ENCODE results near the gene PRCC.
"Not testable (repeated sequence)": the region's sequence is repeated elsewhere in the genome, so short reads cannot be mapped to it uniquely, and the experiment has no call there.

Gene PRCC

GRCh38 chr1:156745881-156746280 is 21.5 kb upstream of the PRCC start:
- DNase-seq: no peak

- peak; percentile 48 for DNase-seq
These were observed 21.0 kb upstream of the PRCC start for GRCh38 chr1:156746406-156746727.

GRCh38 chr1:156746728-156747631 is 20.4 kb upstream of the PRCC start:
- peak; percentile 55 for DNase-seq

GRCh38 chr1:156747742-156748669 is 19.3 kb upstream of the PRCC start:
- no peak for DNase-seq

GRCh38 chr1:156748670-156749418 is 18.5 kb upstream of the PRCC start:
- no peak for DNase-seq

GRCh38 chr1:156749419-156750118 is 17.8 kb upstream of the PRCC start:
- DNase-seq: no peak

GRCh38 chr1:156750191-156750672 is 17.1 kb upstream of the PRCC start:
- peak; percentile 59 for DNase-seq

GRCh38 chr1:156750711-156751450 is 16.5 kb upstream of the PRCC start:
- no peak for DNase-seq

GRCh38 chr1:156751451-156751756 is 15.9 kb upstream of the PRCC start, which contains the start of gene HDGF:
TSS of gene HDGF (minus strand) at chr1:156751675. CDS start at chr1:156751429, 246 bp downstream.
- no peak for DNase-seq

- DNase-seq: peak; percentile 97
These were observed 15.4 kb upstream of the PRCC start for GRCh38 chr1:156751757-156752481.

GRCh38 chr1:156752843-156753482 is 14.4 kb upstream of the PRCC start:
- peak; percentile 57 for DNase-seq

- DNase-seq: peak; percentile 56
These were observed 13.1 kb upstream of the PRCC start for GRCh38 chr1:156754219-156754618.

- DNase-seq: no peak
These were observed 11.8 kb upstream of the PRCC start for GRCh38 chr1:156755527-156755950.

GRCh38 chr1:156756355-156756754 is 11.0 kb upstream of the PRCC start:
- no peak for DNase-seq

GRCh38 chr1:156757572-156758253 is 9.6 kb upstream of the PRCC start:
- not testable (repeated sequence) for DNase-seq

- no peak for DNase-seq
These were observed 7.1 kb upstream of the PRCC start for GRCh38 chr1:156760092-156760795.

- DNase-seq: no peak
These were observed 6.6 kb upstream of the PRCC start for GRCh38 chr1:156760796-156761104.

- DNase-seq: not testable (repeated sequence)
These were observed 2.2 kb upstream of the PRCC start for GRCh38 chr1:156765136-156765535.

GRCh38 chr1:156765666-156766065 is 1.7 kb upstream of the PRCC start:
- no peak for DNase-seq
